ENCODE results near the gene IGSF9B.

IGSF9B gene

GRCh38 chr11:133985981-133986944 lies 29.5 kb upstream of the IGSF9B start:
- no peak for DNase-seq (ENCODE audit: low read depth)

- no peak for DNase-seq (ENCODE audit: low read depth)
Observed at GRCh38 chr11:133984828-133985227, 28.1 kb upstream of the IGSF9B start.

GRCh38 chr11:133983660-133984316 lies 27.0 kb upstream of the IGSF9B start:
- no peak for DNase-seq (ENCODE audit: low read depth)

- no peak for DNase-seq (ENCODE audit: low read depth)
Observed at GRCh38 chr11:133982876-133983275, 26.1 kb upstream of the IGSF9B start.

- no peak for DNase-seq (ENCODE audit: low read depth)
Observed at GRCh38 chr11:133982151-133982550, 25.4 kb upstream of the IGSF9B start.

- no peak for DNase-seq (ENCODE audit: low read depth)
Observed at GRCh38 chr11:133981156-133981555, 24.4 kb upstream of the IGSF9B start.

GRCh38 chr11:133980665-133981064 lies 23.9 kb upstream of the IGSF9B start:
- no peak for DNase-seq (ENCODE audit: low read depth)

- no peak for DNase-seq (ENCODE audit: low read depth)
Observed at GRCh38 chr11:133978794-133979193, 22.0 kb upstream of the IGSF9B start.

GRCh38 chr11:133977067-133977677 lies 20.4 kb upstream of the IGSF9B start:
- DNase-seq (ENCODE audit: low read depth), result no peak

GRCh38 chr11:133975488-133975849 lies 18.7 kb upstream of the IGSF9B start:
- no peak for DNase-seq (ENCODE audit: low read depth)

GRCh38 chr11:133974836-133975487 lies 18.2 kb upstream of the IGSF9B start:
- DNase-seq (ENCODE audit: low read depth), result no peak

- no peak for DNase-seq (ENCODE audit: low read depth)
Observed at GRCh38 chr11:133971881-133972280, 15.1 kb upstream of the IGSF9B start.

- no peak for DNase-seq (ENCODE audit: low read depth)
Observed at GRCh38 chr11:133969112-133969511, 12.3 kb upstream of the IGSF9B start.

- DNase-seq (ENCODE audit: low read depth), result no peak
Observed at GRCh38 chr11:133968300-133968699, 11.5 kb upstream of the IGSF9B start.

- no peak for DNase-seq (ENCODE audit: low read depth)
Observed at GRCh38 chr11:133967599-133968238, 11.0 kb upstream of the IGSF9B start.

- DNase-seq (ENCODE audit: low read depth), result peak; percentile 59
Observed at GRCh38 chr11:133966921-133967598, 10.3 kb upstream of the IGSF9B start.

GRCh38 chr11:133966172-133966651 lies 9.4 kb upstream of the IGSF9B start:
- no peak for DNase-seq (ENCODE audit: low read depth)

- no peak for DNase-seq (ENCODE audit: low read depth)
Observed at GRCh38 chr11:133965031-133965601, 8.3 kb upstream of the IGSF9B start.

- no peak for DNase-seq (ENCODE audit: low read depth)
Observed at GRCh38 chr11:133964356-133964755, 7.6 kb upstream of the IGSF9B start.

- no peak for DNase-seq (ENCODE audit: low read depth)
Observed at GRCh38 chr11:133961890-133962289, 5.1 kb upstream of the IGSF9B start.

GRCh38 chr11:133957900-133958299 lies 1.1 kb upstream of the IGSF9B start:
- DNase-seq (ENCODE audit: low read depth), result no peak

Measured in stimulated activated CD8-positive, alpha-beta memory T cell treated with anti-CD3 and anti-CD28 coated beads, Interleukin-7, amount 100 ng/mL, for 24 hours (primary cell).